Activated naive CD8-positive, alpha-beta T cell (primary cell): ENCODE results near the gene TNPO3.
A peak's percentile ranks its signal among the peaks of the same experiment; 100 is the strongest.
"Not testable (repeated sequence)": the region's sequence is repeated elsewhere in the genome, so short reads cannot be mapped to it uniquely, and the experiment has no call there.

ENCODE experiments used
- H3K27ac Mint-ChIP-seq: one replicate; pipeline ENCODE4 v1.8.0; 2021; ENCODE audit warnings: mixed read lengths
- H3K27me3 Mint-ChIP-seq: one replicate; pipeline ENCODE4 v1.8.0; 2021; ENCODE audit warnings: mixed read lengths
- H3K36me3 Mint-ChIP-seq: one replicate; pipeline ENCODE4 v1.8.0; 2021; ENCODE audit warnings: mixed read lengths
- H3K4me1 Mint-ChIP-seq: one replicate; pipeline ENCODE4 v1.8.0; 2021; ENCODE audit warnings: low read depth, mixed read lengths
- H3K4me3 Mint-ChIP-seq: one replicate; pipeline ENCODE4 v1.8.0; 2021; ENCODE audit warnings: mild to moderate bottlenecking, mixed read lengths
- H3K9me3 Mint-ChIP-seq: one replicate; pipeline ENCODE4 v1.8.0; 2021; ENCODE audit warnings: low read depth, mixed read lengths

TNPO3 gene

DNA sequence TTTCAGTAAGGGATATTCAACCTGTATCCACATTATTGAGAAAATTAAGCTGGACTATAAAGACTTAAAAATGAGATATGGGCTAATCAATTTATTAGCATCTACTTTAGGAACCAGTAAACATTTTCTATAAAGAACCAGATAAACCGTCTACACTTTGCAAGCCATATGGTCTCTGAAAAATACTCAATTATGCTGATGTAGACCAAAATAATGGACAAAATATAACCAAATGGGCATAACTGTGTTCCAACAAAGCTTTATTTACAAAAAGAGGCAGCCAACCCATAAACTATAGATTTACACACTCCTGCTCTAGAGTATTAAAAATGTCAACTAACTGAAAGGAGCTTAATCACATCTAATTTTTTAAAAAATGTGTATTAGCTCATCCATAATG is 42.3 kb downstream of the TNPO3 start:
- H3K27ac Mint-ChIP-seq: no peak overlapping the region
- H3K36me3 Mint-ChIP-seq: peaks cover 10% of the 10 kb centered on the region

DNA sequence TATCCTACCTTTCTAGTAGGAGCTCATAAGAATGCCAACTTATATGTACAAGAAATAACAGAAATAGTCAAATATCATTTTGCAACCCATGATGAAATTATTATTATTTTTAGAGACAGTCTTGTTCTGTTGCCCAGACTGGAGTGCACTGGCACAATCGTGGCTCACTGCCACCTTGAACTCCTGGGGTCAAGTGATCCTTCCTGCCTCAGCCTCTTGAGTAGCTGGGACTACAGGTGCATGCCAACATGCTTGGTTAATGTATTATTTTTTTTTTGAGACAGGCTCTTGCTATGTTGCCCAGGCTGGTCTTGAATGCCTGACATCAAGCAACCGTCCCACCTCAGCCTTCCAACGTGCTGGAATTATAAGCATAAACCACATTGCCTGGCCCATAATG is 44.8 kb downstream of the TNPO3 start:
- no peaks in the 10 kb centered on the region for H3K27me3 Mint-ChIP-seq
- peaks cover 28% of the 10 kb centered on the region for H3K4me1 Mint-ChIP-seq
- no peaks in the 10 kb centered on the region for H3K9me3 Mint-ChIP-seq
- no peak overlapping the region for H3K4me3 Mint-ChIP-seq
- peaks cover 12% of the 10 kb centered on the region for H3K36me3 Mint-ChIP-seq
- H3K27ac Mint-ChIP-seq: peak overlapping the region; percentile 24

More for the DNA sequence above, 42.3 kb downstream of the TNPO3 start:
- no peak overlapping the region for H3K4me3 Mint-ChIP-seq
- H3K4me1 Mint-ChIP-seq: peaks cover 25% of the 10 kb centered on the region
- H3K9me3 Mint-ChIP-seq: no peaks in the 10 kb centered on the region
- no peaks in the 10 kb centered on the region for H3K27me3 Mint-ChIP-seq

DNA sequence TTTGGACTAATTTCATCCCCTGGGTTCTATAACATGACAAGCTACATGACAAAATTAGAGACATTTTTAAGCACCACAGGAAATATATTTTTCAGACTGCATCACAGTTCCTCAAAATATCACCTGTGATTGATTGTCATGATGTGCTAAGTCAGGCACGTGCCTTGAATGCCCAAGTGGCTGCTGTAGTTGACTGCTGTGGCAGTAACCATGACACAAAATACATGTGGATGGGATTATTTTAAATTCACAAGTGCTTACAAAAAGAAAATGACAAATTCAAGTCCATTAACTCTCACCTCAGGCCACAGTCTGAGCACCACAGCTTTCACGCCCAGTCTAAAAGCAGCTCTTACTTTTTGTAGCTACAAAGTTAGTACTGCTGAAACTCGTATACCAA is 45.5 kb downstream of the TNPO3 start:
- Mint-ChIP-seq H3K27me3 (no peaks in the 10 kb centered on the region), H3K27ac (peak overlapping the region; percentile 92), H3K4me3 (no peak overlapping the region), H3K9me3 (no peaks in the 10 kb centered on the region), H3K36me3 (peaks cover 12% of the 10 kb centered on the region), H3K4me1 (peaks cover 28% of the 10 kb centered on the region)

DNA sequence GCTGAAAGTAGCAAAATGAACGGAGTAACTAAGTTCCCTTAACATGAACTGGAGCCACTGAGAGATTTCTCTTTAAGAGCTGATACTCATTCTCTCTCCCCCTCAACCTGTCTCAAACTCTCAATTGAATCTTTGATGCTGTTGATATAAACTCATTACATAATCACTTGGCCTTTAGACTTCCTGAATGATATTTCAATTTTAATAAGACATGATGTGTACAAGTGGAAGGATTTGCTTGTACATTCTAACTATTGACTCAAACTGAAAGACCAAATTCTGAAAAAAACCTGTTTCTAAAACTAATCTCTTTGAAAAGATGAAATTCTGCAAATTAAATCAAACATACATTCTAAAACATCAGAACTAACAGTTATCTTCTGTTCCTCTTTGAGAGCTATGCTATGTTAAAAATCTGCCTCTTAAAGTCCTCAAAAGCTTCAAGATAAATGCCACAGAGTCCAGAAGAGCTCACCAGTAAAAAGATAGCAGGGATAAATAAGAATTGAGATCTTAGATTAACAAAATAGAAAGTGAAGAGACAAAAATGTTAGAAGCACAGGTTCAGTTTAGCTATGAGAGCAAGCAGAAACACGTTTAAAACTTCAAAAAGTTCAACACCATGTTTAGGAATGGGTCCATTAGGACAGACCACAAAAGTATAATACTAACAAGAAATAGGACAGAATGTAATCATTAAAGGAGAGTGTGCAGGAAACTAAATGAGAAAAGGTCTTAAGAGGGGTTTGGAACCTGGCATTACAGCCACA is 46.1 kb downstream of the TNPO3 start:
- H3K4me1 Mint-ChIP-seq: peaks cover 28% of the 10 kb centered on the region

DNA sequence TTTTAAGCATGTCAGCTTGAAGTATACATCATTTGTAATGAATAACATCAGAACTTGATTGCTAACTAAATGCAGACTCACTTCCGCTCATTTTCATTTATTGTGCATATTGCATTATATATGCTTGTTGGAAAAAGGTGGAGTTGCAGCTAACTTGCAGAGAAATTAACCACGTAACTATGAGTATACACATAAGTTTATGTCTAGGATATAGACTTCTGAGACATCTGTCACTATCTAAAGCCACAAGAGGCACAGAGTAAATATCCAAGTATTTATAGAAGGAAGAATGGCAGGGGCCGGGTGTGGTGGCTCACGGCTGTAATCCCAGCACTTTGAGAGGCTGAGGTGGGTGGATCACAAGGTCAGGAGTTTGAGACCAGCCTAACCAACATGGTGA is 47.3 kb downstream of the TNPO3 start:
- Mint-ChIP-seq H3K9me3 (no peaks in the 10 kb centered on the region), H3K4me1 (peaks cover 28% of the 10 kb centered on the region), H3K4me3 (no peak overlapping the region), H3K36me3 (peaks cover 12% of the 10 kb centered on the region), H3K27ac (no peak overlapping the region), H3K27me3 (no peaks in the 10 kb centered on the region)

More for the DNA sequence above, 46.1 kb downstream of the TNPO3 start:
- Mint-ChIP-seq H3K27me3 (no peaks in the 10 kb centered on the region), H3K36me3 (peaks cover 13% of the 10 kb centered on the region), H3K27ac (peak overlapping the region; percentile 92), H3K4me3 (peak overlapping the region; percentile 62), H3K9me3 (no peaks in the 10 kb centered on the region)

DNA sequence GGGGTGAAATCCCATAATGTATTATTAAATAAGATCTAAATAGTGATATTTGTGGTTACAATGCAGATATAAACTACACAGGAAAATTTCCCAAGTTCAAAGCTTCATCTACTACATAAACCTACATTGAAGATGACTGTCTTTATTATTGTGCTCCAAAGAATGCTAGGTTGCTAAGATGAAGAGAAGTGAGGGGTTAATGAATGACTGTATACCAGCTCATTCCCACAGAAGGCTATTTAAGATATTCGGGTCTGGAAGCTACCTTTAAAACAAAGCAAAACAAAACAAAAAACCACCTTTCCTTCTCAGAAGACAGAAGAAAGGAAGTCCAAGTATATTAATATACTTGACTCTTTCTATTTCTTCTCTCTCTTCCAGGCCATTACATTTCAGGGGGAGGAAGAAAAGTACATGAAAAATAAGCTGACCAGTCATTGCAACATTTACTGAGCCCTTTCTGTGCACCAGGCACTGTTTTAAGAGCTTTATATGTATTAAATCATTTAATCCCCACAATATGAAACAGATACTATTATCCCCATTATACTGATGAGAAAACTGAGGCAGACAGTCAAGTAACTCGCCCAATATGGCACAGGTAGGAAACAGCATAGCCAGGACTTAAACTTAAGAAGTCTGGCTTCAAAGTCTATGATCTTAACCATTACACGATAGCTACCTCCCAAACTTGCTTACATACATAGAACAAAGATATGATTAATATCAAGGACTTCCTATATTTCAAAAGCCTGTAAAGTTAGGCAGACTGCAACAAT is 48.1 kb downstream of the TNPO3 start:
- H3K4me1 Mint-ChIP-seq: peaks cover 28% of the 10 kb centered on the region
- H3K9me3 Mint-ChIP-seq: no peaks in the 10 kb centered on the region
- H3K27ac Mint-ChIP-seq: no peak overlapping the region
- peaks cover 16% of the 10 kb centered on the region for H3K36me3 Mint-ChIP-seq
- H3K4me3 Mint-ChIP-seq: no peak overlapping the region
- no peaks in the 10 kb centered on the region for H3K27me3 Mint-ChIP-seq

DNA sequence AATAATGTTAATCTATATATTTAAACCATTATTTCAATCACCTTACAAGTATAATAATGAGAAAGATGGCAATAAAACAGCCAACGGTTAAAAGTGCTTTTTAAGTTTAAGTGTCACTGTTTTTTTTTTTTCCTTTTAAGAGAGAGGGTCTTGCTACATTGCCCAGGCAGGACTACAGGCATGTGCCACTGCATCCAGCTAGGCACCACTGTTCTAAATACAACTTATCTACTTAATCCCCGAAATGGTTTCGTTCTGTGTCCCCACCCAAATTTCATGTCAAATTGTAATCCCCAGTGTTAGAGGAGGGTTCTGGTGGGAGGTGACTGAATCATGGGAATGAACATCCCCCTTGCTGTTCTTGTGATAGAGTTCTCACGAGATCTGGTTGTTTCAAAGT is 49.7 kb downstream of the TNPO3 start:
- no peaks in the 10 kb centered on the region for H3K27me3 Mint-ChIP-seq
- peaks cover 18% of the 10 kb centered on the region for H3K36me3 Mint-ChIP-seq
- H3K4me3 Mint-ChIP-seq: no peak overlapping the region
- peak overlapping the region; percentile 28 for H3K27ac Mint-ChIP-seq
- peaks cover 25% of the 10 kb centered on the region for H3K4me1 Mint-ChIP-seq
- H3K9me3 Mint-ChIP-seq: no peaks in the 10 kb centered on the region

DNA sequence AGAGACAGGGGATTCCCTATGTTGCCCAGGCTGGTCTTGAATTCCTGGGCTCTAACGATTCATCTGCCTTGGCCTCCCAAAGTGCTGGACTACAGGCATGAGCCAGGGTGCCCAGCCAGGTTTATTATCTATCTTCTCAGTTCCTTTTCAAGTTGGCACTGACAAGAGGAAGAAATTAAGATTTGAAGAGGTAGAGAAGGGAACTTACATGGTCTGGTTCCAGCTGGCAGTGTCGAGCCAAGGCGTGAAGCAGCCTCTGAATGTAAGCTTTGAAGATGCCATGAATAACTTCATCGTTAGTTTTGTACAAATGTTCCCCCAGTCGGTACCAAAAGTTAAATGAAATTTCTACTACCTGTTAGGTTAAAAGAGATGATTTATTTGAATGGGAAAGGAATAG is 57.7 kb downstream of the TNPO3 start:
- Mint-ChIP-seq H3K36me3 (peaks cover 13% of the 10 kb centered on the region), H3K4me1 (no peaks in the 10 kb centered on the region), H3K9me3 (no peaks in the 10 kb centered on the region), H3K27me3 (no peaks in the 10 kb centered on the region), H3K27ac (no peak overlapping the region), H3K4me3 (no peak overlapping the region)

DNA sequence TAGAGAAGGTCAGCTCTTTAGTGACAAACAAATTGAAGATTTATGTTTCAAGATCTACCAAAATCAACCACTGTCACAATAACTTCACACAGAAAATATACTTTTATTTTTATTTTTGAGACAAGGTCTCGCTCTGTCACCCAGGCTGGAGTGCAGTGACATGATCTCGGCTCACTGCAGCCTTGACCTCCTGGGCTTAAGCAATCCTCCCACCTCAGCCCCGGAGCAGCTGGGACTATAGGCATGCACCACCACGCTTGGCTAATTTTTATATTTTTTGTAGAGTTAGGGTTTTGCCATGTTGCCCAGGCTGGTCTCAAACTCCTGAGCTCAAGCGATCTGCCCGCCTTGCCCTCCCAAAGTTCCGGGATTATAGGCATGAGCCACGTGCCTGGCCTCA is 60.4 kb downstream of the TNPO3 start:
- not testable (repeated sequence) for H3K36me3 Mint-ChIP-seq, H3K27ac Mint-ChIP-seq, H3K4me1 Mint-ChIP-seq, H3K27me3 Mint-ChIP-seq, H3K9me3 Mint-ChIP-seq, H3K4me3 Mint-ChIP-seq

DNA sequence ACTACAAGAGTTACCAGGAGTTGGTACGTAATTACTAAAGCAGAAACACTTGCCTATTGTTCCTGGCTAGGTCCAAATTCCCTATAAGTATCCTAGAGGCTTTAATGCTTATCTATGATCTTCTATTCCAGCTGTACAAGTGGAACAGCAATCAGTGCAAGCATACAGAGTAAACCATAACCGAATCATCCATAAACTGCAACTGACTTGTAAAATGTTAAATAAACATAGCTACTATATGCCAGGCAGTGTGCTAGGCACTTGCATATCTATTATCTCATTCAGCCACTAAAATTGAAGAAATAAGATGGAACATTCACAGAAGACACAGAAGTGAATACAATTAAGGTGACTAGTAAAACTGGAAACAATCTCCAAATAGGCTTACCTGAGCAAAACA is 61.5 kb downstream of the TNPO3 start:
- H3K4me3 Mint-ChIP-seq: no peak overlapping the region
- no peaks in the 10 kb centered on the region for H3K9me3 Mint-ChIP-seq
- H3K27me3 Mint-ChIP-seq: no peaks in the 10 kb centered on the region
- peaks cover 4% of the 10 kb centered on the region for H3K36me3 Mint-ChIP-seq
- H3K4me1 Mint-ChIP-seq: no peaks in the 10 kb centered on the region
- H3K27ac Mint-ChIP-seq: no peak overlapping the region

DNA sequence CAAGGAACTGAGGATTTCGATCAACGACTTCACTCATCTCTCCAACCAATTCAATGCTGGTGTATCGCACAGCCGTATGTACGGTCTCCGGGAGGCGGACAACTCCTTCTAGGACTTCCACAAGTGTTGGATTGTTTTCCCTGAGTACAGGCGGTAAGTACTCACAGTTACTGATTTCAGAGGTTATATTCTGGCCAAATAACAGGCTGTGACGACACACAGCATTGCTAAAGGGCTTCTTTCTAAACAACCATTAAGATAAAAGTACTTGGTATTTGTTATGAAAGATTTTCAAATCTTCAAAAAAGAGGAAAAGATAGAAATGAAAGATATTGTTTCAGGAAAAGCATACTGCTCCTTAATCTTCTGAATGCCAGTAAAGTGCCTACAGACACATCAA is 65.0 kb downstream of the TNPO3 start:
- peaks cover 2% of the 10 kb centered on the region for H3K36me3 Mint-ChIP-seq

DNA sequence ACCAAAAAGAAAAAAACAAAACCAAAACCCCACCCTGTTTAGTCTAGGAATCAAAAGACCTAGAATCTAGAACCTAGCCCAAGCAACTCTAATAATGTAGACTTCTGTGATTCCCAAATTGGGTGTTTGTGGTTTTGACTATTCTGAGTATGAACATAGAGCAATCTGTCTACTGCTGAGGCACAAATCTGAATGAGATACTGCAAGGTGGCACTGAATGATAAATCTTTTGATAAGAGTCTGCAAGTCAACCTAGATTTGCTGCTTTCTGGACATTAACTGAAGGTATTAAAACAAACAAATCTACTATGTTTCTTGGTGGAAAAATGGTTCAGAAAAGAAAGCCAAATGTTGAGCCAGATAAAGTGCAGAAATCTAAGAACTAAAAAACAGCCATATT is 66.5 kb downstream of the TNPO3 start:
- no peaks in the 10 kb centered on the region for H3K27me3 Mint-ChIP-seq

More for the DNA sequence above, 65.0 kb downstream of the TNPO3 start:
- no peak overlapping the region for H3K4me3 Mint-ChIP-seq
- no peak overlapping the region for H3K27ac Mint-ChIP-seq
- no peaks in the 10 kb centered on the region for H3K4me1 Mint-ChIP-seq
- no peaks in the 10 kb centered on the region for H3K9me3 Mint-ChIP-seq
- no peaks in the 10 kb centered on the region for H3K27me3 Mint-ChIP-seq

DNA sequence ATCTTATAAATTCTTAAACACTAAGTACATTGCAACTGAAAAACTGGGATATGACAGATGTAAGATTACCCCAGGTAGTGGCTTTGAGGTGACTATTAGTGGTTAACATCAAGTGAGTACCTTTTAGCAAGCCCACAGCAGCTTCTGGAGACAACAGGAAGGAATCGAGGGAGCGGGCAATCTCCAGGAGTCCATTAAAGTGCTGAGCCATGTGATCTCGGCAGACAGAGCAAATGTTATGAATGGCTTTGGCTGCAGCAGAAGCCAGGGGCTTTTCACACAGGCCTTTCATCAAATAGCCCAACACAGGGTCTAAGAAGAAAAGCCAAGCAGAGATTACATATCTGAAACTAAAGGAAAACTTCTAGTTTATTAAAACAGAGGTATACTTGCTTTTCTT is 68.3 kb downstream of the TNPO3 start:
- H3K4me1 Mint-ChIP-seq: no peaks in the 10 kb centered on the region
- H3K4me3 Mint-ChIP-seq: no peak overlapping the region
- H3K27me3 Mint-ChIP-seq: no peaks in the 10 kb centered on the region
- peaks cover 6% of the 10 kb centered on the region for H3K36me3 Mint-ChIP-seq
- H3K27ac Mint-ChIP-seq: no peak overlapping the region
- H3K9me3 Mint-ChIP-seq: no peaks in the 10 kb centered on the region

More for the DNA sequence above, 66.5 kb downstream of the TNPO3 start:
- Mint-ChIP-seq H3K27ac (no peak overlapping the region), H3K9me3 (no peaks in the 10 kb centered on the region), H3K4me3 (no peak overlapping the region), H3K4me1 (no peaks in the 10 kb centered on the region), H3K36me3 (peaks cover 2% of the 10 kb centered on the region)

DNA sequence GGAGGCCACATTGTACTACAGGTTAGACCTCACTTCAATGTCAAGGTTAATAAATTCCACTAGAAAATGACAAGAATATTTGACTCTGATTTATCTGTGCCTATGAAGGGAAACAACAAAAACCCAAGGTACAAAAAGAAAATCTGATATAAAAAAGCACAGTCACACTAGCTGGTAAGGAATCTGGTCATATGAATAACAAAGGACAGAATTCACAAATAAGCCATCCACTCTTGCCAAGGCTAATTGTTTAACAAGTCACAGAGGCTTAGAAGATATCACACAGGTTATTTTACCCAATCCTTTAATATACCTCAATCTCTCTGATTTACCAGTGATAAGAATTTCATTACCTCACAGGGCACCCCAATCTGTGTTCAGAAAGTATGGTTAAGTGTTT is 69.3 kb downstream of the TNPO3 start:
- H3K27ac Mint-ChIP-seq: no peak overlapping the region
- H3K27me3 Mint-ChIP-seq: no peaks in the 10 kb centered on the region
- no peaks in the 10 kb centered on the region for H3K9me3 Mint-ChIP-seq
- peaks cover 4% of the 10 kb centered on the region for H3K36me3 Mint-ChIP-seq
- no peaks in the 10 kb centered on the region for H3K4me1 Mint-ChIP-seq
- no peak overlapping the region for H3K4me3 Mint-ChIP-seq

DNA sequence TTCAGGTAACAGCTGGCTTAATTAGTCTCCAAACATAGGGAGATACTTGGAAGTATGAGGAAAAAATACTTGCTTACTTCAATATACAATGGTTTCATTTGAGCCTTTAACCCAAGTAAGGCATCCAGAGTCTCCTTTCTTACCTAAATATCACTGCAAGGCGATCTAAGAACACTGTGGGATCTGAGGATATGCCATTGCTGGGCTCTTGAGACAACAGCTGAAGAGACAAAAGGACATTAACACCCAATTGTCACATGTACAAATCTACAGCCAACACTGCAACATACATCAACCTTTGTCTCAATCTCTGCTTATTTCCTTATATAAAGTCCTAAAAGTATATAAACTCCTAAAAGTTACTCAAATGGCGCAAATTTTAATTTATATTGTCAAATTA is 72.8 kb downstream of the TNPO3 start:
- no peaks in the 10 kb centered on the region for H3K27me3 Mint-ChIP-seq
- no peaks in the 10 kb centered on the region for H3K4me1 Mint-ChIP-seq
- no peak overlapping the region for H3K4me3 Mint-ChIP-seq
- no peak overlapping the region for H3K27ac Mint-ChIP-seq
- H3K9me3 Mint-ChIP-seq: no peaks in the 10 kb centered on the region
- peaks cover 6% of the 10 kb centered on the region for H3K36me3 Mint-ChIP-seq
